ENCODE measurements around the gene SERPINB6.
"Not testable (repeated sequence)": the region's sequence is repeated elsewhere in the genome, so short reads cannot be mapped to it uniquely, and the experiment has no call there.

The SERPINB6 gene

DNA sequence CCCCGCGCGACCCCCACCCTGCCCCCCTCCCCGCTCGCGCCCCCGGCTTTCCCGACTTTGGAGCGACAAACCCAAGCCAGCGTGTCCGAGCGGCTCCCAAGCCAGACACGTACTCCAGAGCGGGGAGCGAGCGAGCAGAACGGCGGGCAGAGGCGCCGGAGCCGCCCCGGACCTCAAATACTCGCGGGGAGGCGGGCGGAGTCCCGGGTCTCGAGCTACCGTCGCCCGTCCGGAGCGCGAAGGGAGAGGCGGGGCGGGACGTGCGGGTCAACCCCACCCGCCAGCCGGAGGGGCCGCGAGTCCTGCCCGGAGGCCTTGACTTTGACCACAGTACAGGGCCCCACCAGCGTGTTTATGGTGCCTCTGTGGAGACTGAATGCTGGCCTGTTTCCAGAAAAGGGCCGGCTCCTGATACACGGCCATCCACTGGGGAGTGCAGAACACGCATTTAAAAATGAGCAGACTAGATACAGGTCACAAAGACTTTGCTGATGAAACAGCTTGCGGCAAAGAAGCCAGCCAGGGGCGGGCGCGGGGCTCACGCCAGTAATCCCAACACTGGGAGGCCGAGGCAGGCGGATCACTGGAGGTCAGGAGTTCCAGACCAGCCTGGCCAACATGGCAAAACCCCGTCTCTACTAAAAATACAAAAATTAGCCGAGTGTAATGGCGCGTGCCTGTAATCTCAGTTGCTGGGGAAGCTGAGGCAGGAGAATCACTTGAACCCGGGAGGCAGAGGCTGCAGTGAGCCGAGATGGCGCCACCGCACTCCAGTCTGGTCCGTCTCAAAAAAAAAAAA, at the start of gene SERPINB6:
Gene SERPINB6 (minus strand): TSS at position 148 of the 799 bp plus-strand sequence. CDS start 12,235 bp downstream, outside the sequence.
- peak; percentile 62 for DNase-seq

DNA sequence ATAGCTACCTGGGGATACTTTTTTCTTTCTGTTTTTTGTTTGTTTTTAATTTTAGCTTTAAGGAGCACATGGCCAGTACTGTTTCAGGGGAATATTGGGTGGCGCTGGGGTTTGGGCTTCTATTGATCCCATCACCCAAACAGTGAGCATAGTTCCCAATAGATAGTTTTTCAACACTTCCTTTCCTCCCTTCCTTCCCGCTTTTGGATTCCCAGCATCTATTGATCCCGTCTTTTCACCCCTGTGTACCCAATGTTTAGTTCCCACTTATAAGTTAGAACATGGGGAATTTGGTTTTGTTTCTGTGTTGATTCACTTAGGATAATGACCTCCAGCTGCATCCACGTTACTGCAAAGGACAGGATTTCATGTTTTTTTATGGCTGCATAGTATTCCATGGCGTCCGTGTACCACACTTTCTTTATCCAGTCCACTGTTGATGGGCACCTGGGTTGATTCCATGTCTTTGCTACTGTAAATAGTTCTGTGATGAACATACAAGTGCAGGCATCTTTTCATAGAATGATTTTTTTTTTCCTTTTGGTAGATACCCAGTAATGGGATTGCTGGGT, 48.5 kb upstream of the SERPINB6 start:
- DNase-seq = no peak

DNA sequence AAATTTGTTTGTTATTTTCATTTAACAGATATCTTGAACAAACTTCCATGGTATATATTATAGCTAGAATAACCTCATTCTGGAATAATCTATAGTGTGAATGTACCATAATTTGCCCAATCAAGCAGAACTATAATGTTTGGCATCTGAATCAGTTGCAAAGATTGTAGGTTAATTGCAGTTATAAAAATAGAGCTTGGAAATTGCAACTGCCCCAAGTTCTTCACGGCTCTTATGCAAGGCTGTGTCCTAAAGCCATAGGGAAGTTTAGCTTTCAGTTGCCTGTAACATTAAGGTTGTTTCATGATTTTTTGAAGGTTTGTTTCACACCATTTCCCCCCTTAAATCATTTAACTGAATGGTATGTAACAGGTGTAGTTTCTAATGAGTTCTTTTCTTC, 47.7 kb upstream of the SERPINB6 start:
- no peak for DNase-seq

DNA sequence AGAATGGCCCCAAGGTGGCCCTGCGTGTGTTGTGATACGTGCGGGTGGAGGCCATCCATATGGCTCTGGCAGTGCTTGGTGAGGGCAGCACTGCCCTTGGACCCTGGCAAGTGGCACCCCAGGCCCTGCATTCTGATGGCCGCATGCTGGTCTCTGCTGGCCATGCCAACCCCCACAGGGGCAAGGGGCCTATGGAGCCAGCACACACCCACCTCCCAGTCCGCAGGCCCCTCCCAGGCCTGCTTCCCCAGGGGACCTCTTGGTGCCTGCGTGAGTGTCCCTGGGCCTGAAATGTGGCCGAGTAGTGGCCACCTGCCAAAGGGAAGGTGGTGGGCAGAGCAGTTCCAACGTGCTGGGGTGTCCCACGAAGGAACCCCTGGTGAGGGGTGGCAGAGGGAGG, 45.9 kb upstream of the SERPINB6 start:
- no peak for DNase-seq

- no peak for DNase-seq
Measured at GRCh38 chr6:3016473-3017280, 45.3 kb upstream of the SERPINB6 start.

GRCh38 chr6:3015144-3015543, 43.8 kb upstream of the SERPINB6 start:
- DNase-seq = no peak

- no peak for DNase-seq
Measured at GRCh38 chr6:3014675-3015066, 43.3 kb upstream of the SERPINB6 start.

DNA sequence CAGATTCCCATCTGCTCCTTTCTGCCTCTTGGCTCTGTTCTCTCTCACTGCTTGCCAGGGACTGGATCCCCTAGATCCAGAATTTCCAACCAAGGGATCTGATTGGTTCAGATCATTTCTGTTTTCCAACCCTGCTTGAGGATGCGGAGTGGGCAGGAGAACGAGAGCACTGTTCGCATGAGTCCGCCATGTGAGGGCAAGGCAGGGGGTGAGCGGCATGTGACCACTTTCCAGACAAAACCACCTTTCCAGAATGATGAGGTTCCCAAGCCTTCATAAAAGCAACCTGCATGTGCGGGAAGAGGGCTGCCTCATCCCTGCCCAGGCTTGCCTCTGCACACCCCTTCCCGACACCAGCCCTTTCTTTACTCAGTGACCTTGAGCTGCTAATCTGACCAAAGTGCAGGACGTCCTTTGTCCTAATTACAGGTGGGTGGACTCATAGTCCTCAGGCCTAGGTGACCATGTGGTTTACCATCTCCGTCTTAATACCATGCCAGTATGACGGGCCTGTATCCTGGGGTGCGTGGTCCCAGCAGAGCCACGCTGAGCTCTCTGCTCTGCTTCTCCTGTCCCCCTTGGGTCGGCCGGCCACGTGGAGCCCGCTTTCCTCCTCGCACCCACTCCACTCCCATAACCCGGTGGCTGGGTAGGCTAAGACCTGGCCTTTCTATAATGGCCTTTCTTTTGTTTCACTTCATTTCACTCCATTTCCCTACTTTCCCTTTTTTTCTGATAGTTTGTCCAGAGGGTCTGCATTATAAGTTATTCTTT, 42.7 kb upstream of the SERPINB6 start:
- no peak for DNase-seq

- DNase-seq = peak; percentile 31
Measured at GRCh38 chr6:3013486-3013885, 42.1 kb upstream of the SERPINB6 start.

- no peak for DNase-seq
Measured at GRCh38 chr6:3011592-3011991, 40.2 kb upstream of the SERPINB6 start.

DNA sequence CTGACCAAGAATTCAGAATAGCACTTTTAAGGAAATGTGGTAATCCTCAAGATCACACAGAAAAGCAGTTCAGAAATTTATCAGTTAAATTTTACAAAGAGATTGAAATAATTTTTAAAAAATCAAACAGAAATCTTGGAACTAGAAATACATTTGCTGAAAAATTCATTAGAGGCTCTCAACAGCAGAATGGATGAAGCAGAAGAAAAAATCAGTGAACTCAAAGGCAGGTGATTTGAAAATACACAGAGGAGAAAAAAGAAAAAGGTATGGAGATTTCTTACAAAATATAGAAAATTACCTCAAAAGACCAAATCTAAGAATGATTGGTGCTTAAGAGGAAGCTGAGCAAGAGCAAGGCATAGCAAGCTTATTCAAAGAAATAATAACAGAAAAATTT, 39.8 kb upstream of the SERPINB6 start:
- DNase-seq = no peak

DNA sequence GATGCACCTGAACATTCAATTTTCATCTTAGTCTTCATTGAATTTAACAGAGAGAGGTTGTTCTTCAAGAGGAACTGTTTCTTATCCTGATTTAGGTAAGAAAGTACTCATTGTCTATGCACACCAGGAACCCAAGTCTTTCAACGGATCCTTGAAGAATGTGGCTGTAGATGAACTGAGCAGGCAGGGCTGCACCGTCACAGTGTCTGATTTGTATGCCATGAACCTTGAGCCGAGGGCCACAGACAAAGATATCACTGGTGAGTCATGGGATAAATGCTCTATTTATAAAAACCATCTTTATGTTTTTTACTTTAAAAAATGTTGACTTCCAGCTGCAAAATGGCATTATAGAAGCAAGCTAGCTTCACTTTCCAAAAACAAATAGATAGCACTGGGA, 38.6 kb upstream of the SERPINB6 start:
- no peak for DNase-seq

DNA sequence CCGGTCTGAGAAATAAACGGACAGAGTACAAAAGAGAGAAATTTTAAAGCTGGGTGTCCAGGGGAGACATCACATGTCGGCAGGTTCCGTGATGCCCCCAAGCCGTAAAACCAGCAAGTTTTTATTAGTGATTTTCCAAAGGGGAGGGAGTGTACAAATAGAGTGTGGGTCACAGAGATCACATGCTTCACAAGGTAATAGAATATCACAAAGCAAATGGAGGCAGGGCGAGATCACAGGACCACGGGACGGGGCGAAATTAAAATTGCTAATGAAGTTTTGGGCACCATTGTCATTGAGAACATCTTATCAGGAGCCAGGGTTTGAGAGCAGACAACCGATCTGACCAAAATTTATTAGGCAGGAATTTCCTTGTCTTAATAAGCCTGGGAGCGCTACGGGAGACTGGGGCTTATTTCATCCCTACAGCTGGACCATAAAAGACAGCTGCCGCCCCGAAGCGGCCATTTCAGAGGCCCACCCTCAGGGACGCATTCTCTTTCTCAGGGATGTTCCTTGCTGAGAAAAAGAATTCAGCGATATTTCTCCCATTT, 37.4 kb upstream of the SERPINB6 start:
- not testable (repeated sequence) for DNase-seq

GRCh38 chr6:3007571-3007970, 36.2 kb upstream of the SERPINB6 start:
- no peak for DNase-seq

DNA sequence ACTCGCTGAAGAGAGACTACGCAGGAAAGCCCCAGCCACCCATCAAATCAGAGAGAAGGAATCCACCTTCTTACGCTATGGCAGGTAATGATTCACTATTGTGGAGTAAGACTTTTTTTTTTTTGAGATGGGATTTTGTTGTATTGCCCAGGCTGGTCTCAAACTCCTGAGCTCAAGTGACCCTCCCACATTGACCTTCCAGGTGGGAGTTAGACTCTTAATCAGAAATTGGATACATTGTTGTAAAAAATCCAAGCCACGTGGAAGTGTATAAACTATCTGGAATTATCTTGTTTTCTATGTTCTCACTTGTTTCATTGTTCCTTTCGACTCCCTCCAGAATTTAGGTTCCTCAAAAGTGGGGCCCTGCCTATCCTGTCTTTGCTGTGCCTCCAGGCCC, 35.1 kb upstream of the SERPINB6 start:
- no peak for DNase-seq

GRCh38 chr6:3005874-3006273, 34.5 kb upstream of the SERPINB6 start:
- DNase-seq = no peak

DNA sequence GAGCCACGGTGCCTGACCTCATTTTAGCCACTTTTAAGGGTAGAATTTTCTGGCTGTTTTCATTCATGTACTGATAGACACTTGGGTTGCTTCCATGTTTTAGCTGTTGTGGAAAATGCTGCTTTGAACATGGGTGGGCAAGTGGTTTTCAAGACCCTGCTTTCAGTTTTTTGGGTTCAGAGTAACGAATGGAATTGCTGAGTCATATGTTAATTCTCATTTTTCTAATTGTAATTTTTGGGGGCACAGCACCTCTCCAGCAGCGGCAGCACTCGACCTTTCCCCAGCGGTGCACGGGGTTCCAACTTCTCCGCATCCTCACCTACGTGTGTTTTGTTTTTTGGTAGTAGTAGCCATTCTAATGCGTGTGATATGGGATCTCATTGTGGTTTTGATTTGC, 33.7 kb upstream of the SERPINB6 start:
- no peak for DNase-seq

GRCh38 chr6:3003226-3003625, 31.9 kb upstream of the SERPINB6 start:
- not testable (repeated sequence) for DNase-seq

GRCh38 chr6:3001773-3002293, 30.5 kb upstream of the SERPINB6 start:
- DNase-seq = peak; percentile 83

GRCh38 chr6:3001146-3001772, 29.9 kb upstream of the SERPINB6 start:
- no peak for DNase-seq

- DNase-seq = peak; percentile 83
Measured at GRCh38 chr6:2999618-3000557, 28.5 kb upstream of the SERPINB6 start, which contains the start of gene NQO2. TSS of gene NQO2 (plus strand) at chr6:2999894. CDS start at chr6:3006553, 6,659 bp downstream.
